ENCODE measurements around the gene C1orf50.
A peak's percentile ranks its signal among the peaks of the same experiment; 100 is the strongest.
"Not testable (repeated sequence)": the region's sequence is repeated elsewhere in the genome, so short reads cannot be mapped to it uniquely, and the experiment has no call there.

The C1orf50 gene

GRCh38 chr1:42766741-42767509 lies at the start of gene C1orf50, which contains the start of gene P3H1:
Gene C1orf50 (plus strand): TSS chr1:42767249. CDS start chr1:42767312, 63 bp downstream.
Gene P3H1 (minus strand): TSS chr1:42767028. CDS start chr1:42766971, 57 bp downstream.
- POLR2A ChIA-PET (ENCODE audit: low non-redundant PET): interaction anchor here (0.6 to 1.4 kb wide), 7 partner anchors 9 to 883 kb away, joined by 3 to 5 read pairs (median 3); no protein-coding TSS in a partner anchor
- DNase-seq (ENCODE audit: low spot score): peak; percentile 96
- peak within 1 kb of the TSS; percentile 81 for H3K27ac ChIP-seq
- no peak for TF ChIP-seq CTCF (conservative IDR thresholded peaks at IDR 0.05; ENCODE audit: low read depth)
- CTCF ChIA-PET: interaction anchor here (0.7 to 1.1 kb wide), 4 partner anchors 11 to 420 kb away, joined by 3 to 8 read pairs (median 3); no protein-coding TSS in a partner anchor

GRCh38 chr1:42720868-42721267 lies 46.2 kb upstream of the C1orf50 start:
- DNase-seq (ENCODE audit: low spot score): no peak
- POLR2A ChIA-PET (ENCODE audit: low non-redundant PET): no interaction called here

GRCh38 chr1:42721926-42722325 lies 45.1 kb upstream of the C1orf50 start:
- ChIA-PET POLR2A (ENCODE audit: low non-redundant PET) (interaction anchor here (0.7 kb wide), 1 partner anchor 460 kb away, joined by 4 read pairs; no protein-coding TSS in a partner anchor), CTCF (interaction anchor here (0.6 kb wide), 1 partner anchor 767 kb away, joined by 7 read pairs; no protein-coding TSS in a partner anchor)
- no peak overlapping the region for H3K27ac ChIP-seq
- no peak for DNase-seq (ENCODE audit: low spot score)
- TF ChIP-seq CTCF (conservative IDR thresholded peaks at IDR 0.05; ENCODE audit: low read depth): no peak

More at GRCh38 chr1:42720868-42721267, 46.2 kb upstream of the C1orf50 start:
- no peak for TF ChIP-seq CTCF (conservative IDR thresholded peaks at IDR 0.05; ENCODE audit: low read depth)
- H3K27ac ChIP-seq: no peak overlapping the region
- CTCF ChIA-PET: no interaction called here

GRCh38 chr1:42722403-42722802 lies 44.6 kb upstream of the C1orf50 start:
- not testable (repeated sequence) for H3K27ac ChIP-seq; DNase-seq (ENCODE audit: low spot score)
- ChIA-PET CTCF (interaction anchor here (0.5 kb wide), 1 partner anchor 1286 kb away, joined by 3 read pairs; no protein-coding TSS in a partner anchor), POLR2A (ENCODE audit: low non-redundant PET) (interaction anchor here (0.7 kb wide), 1 partner anchor 460 kb away, joined by 4 read pairs; no protein-coding TSS in a partner anchor)

- DNase-seq (ENCODE audit: low spot score): no peak
- no peak overlapping the region for H3K27ac ChIP-seq
- no peak for TF ChIP-seq CTCF (conservative IDR thresholded peaks at IDR 0.05; ENCODE audit: low read depth)
- POLR2A ChIA-PET (ENCODE audit: low non-redundant PET): no interaction called here
- CTCF ChIA-PET: interaction anchor here (0.7 kb wide), 1 partner anchor 40 kb away, joined by 3 read pairs; no protein-coding TSS in a partner anchor
Observed at GRCh38 chr1:42723511-42723910, 43.5 kb upstream of the C1orf50 start.

- CTCF ChIA-PET; DNase-seq (ENCODE audit: low spot score); H3K27ac ChIP-seq: not testable (repeated sequence)
- POLR2A ChIA-PET (ENCODE audit: low non-redundant PET): interaction anchor here (0.7 kb wide), 1 partner anchor 44 kb away, joined by 3 read pairs; the partner anchor contains the start of gene YBX1
Observed at GRCh38 chr1:42725820-42726219, 41.2 kb upstream of the C1orf50 start.

GRCh38 chr1:42730002-42730401 lies 37.0 kb upstream of the C1orf50 start:
- no peak for DNase-seq (ENCODE audit: low spot score)
- CTCF ChIA-PET: no interaction called here

More at GRCh38 chr1:42730002-42730401, 37.0 kb upstream of the C1orf50 start:
- POLR2A ChIA-PET (ENCODE audit: low non-redundant PET): no interaction called here
- TF ChIP-seq CTCF (conservative IDR thresholded peaks at IDR 0.05; ENCODE audit: low read depth): no peak
- no peak overlapping the region for H3K27ac ChIP-seq

All from RWPE1 (cell line).